Caco-2 (cell line): ENCODE data around the gene POLR2E. TPM values are rescaled to one million over a fixed set of nuclear protein-coding genes. Genes with fewer than 3 reads are reported as not detected.

Experiments used
- BruUV-seq: library from RNA; stranded (reverse); fragments of 400-500 nt; replicated peaks from 2 replicates; lab custom pipeline; 2021; lab: Mats Ljungman, UMichigan
- CTCF ChIA-PET: fragments of 300-600 bp; sonication (Branson Sonifier 250); formaldehyde crosslinking; loops from one replicate; lab custom pipeline; 2022; ENCODE audit warnings: antibody characterized with exemption; lab: Charles Lee
- POLR2A ChIA-PET: fragments of 300-600 bp; sonication (Branson Sonifier 250); formaldehyde crosslinking; loops from one replicate; lab custom pipeline; 2022; ENCODE audit warnings: antibody characterized with exemption; lab: Charles Lee
- DNase-seq, 2 experiments: peaks; one replicate each; pipeline versions ENCODE4 v3.0.0 to v3.0.0-alpha.2; 2020 to 2022
- H3K27me3 ChIP-seq: replicated peaks from 2 replicates; pipeline ENCODE4 v1.6.0; 2011; ENCODE audit warnings: low read length; ENCODE audit not compliant: control insufficient read depth, insufficient read depth
- H3K36me3 ChIP-seq: 2 replicates; pipeline ENCODE4 v1.5.1; 2011; ENCODE audit warnings: low read length; ENCODE audit not compliant: control insufficient read depth, insufficient read depth
- H3K4me1 ChIP-seq: fragments of 250-450 bp; sonication (Bioruptor Pico); 2 replicates; pipeline ENCODE4 v1.5.1; 2020; ENCODE audit warnings: mild to moderate bottlenecking
- H3K4me3 ChIP-seq: 2 replicates; pipeline ENCODE4 v1.5.1; 2011; ENCODE audit warnings: low read depth, mild to moderate bottlenecking, control low read depth, low read length
- H3K9me3 ChIP-seq: fragments of 250-450 bp; sonication (Bioruptor Pico); 2 replicates; pipeline ENCODE4 v1.5.1; 2020; ENCODE audit warnings: mild to moderate bottlenecking, moderate library complexity
- H3K27ac Mint-ChIP-seq: one replicate; pipeline ENCODE4 v1.8.0; 2022; ENCODE audit warnings: mixed read lengths; ENCODE audit not compliant: unreplicated experiment
- H3K27me3 Mint-ChIP-seq: one replicate; pipeline ENCODE4 v1.8.0; 2022; ENCODE audit warnings: mixed read lengths; ENCODE audit not compliant: insufficient read depth, unreplicated experiment
- H3K36me3 Mint-ChIP-seq: one replicate; pipeline ENCODE4 v1.8.0; 2022; ENCODE audit warnings: mild to moderate bottlenecking, mixed read lengths; ENCODE audit not compliant: insufficient read depth, unreplicated experiment
- H3K4me1 Mint-ChIP-seq: one replicate; pipeline ENCODE4 v1.8.0; 2022; ENCODE audit warnings: low read depth, mixed read lengths; ENCODE audit not compliant: unreplicated experiment
- H3K4me3 Mint-ChIP-seq: one replicate; pipeline ENCODE4 v1.8.0; 2022; ENCODE audit warnings: mild to moderate bottlenecking, moderate library complexity, mixed read lengths; ENCODE audit not compliant: unreplicated experiment
- H3K9me3 Mint-ChIP-seq: one replicate; pipeline ENCODE4 v1.8.0; 2022; ENCODE audit warnings: mixed read lengths; ENCODE audit not compliant: unreplicated experiment
- CTCF ChIP-seq, 2 experiments: fragments of 200-600 bp in 1 of 2; IDR thresholded peaks; 1 replicate in 1 of 2; 2 replicates in 1 of 2; pipeline versions ENCODE4 v1.5.1 to v1.8.0; 2011 to 2022; ENCODE audit warnings: antibody characterized with exemption in 1 of 2, control low read depth in 1 of 2, inconsistent platforms in 1 of 2, low read depth in 1 of 2, low read length in 1 of 2, mild to moderate bottlenecking in 1 of 2, moderate library complexity in 1 of 2; ENCODE audit not compliant: insufficient read depth in 1 of 2, severe bottlenecking in 1 of 2, unreplicated experiment in 1 of 2
- intact Hi-C: fragments of 100-400 bp; cut with micrococcal nuclease; formaldehyde crosslinking; loops from one replicate; pipeline ENCODE4 v1.10.0; 2022; ENCODE audit not compliant: unreplicated experiment
- total RNA-seq: library from RNA; stranded (reverse); gene quantifications from 2 replicates; pipeline ENCODE4 v1.2.3, GENCODE V29; 2022

The POLR2E gene
- total RNA-seq, 1 experiment from 2014 or later: 264 TPM

DNA sequence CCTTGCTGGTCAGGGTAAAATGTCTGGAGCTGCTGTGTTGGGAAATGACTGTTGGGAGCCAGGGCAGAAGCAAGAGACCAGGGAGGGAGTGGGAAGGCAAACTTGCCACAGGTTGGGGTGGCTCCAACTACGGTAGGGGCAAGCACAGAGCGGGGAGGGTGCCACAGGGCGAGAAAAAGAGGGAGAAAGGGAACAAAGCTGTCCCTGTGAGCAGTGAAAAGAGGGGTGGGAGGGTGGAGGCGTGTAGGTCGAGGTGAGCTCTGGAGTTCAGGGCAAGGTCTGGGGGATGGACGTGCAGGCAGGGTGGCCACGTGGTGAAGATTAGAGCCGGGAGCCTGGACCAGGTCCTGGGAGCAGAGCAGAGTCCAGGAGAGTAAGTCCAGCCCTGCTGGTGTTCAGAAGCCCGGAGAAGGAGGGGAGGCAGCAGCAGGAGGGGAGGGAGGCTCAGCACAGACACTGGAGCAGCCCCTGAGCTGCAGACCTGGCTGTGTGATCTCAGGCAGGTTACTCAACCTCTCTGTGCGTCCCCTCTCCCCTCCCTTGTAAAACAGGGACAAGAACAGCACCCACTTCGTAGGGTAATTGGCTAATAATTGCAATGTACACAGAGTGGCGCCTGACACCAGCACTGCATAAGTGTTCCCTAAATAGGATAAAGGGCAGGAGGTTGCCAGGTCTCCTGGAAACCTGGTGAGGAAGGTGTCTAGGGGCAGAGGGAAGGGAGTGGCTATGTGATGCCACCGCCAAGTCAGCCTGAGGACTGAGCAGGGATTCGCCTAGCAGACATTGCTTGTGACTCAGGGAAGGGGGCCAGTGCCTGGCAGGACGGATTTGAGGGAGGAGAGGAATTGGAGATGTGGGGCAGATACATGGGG is 3.2 kb upstream of the POLR2E start:
- peaks cover 17% of the 10 kb centered on the region for H3K4me1 Mint-ChIP-seq
- peak overlapping the region; percentile 59 for H3K4me3 Mint-ChIP-seq
- no TSS peak for BruUV-seq
- DNase-seq: peak; percentile 57 to 83
- peaks cover 33% of the 10 kb centered on the region for H3K36me3 Mint-ChIP-seq
- Histone ChIP-seq H3K9me3 (no peaks in the 10 kb centered on the region), H3K27me3 (no peaks in the 10 kb centered on the region), H3K4me3 (no peak overlapping the region), H3K36me3 (no peaks in the 10 kb centered on the region), H3K4me1 (peaks cover 49% of the 10 kb centered on the region)
- intact Hi-C loops: no loop called here
- no peaks in the 10 kb centered on the region for H3K9me3 Mint-ChIP-seq
- ChIA-PET POLR2A (interaction anchor here (0.8 to 1.5 kb wide), 5 partner anchors 32 to 170 kb away, joined by 3 to 11 read pairs (median 5); partner anchors contain the start of gene CNN2), CTCF (interaction anchor here (0.6 kb wide), 2 partner anchors 15 to 124 kb away, joined by 3 read pairs; no protein-coding TSS in a partner anchor)
- no peak for TF ChIP-seq CTCF (IDR thresholded peaks at IDR 0.05; ENCODE audit: insufficient read depth in 1 of 2, low read depth in 1 of 2, low read length in 1 of 2, severe bottlenecking in 1 of 2, unreplicated experiment in 1 of 2)
- H3K27ac Mint-ChIP-seq: peak overlapping the region; percentile 92
- no peaks in the 10 kb centered on the region for H3K27me3 Mint-ChIP-seq

- no peaks in the 10 kb centered on the region for H3K27me3 ChIP-seq
- Mint-ChIP-seq H3K27ac (peak overlapping the region; percentile 92), H3K4me1 (peaks cover 17% of the 10 kb centered on the region), H3K9me3 (no peaks in the 10 kb centered on the region), H3K27me3 (no peaks in the 10 kb centered on the region), H3K4me3 (peak overlapping the region; percentile 59), H3K36me3 (peaks cover 36% of the 10 kb centered on the region)
- intact Hi-C loops: no loop called here
- TF ChIP-seq CTCF (IDR thresholded peaks at IDR 0.05; ENCODE audit: insufficient read depth in 1 of 2, low read depth in 1 of 2, low read length in 1 of 2, severe bottlenecking in 1 of 2, unreplicated experiment in 1 of 2): no peak
- peaks cover 43% of the 10 kb centered on the region for H3K4me1 ChIP-seq
- no peak overlapping the region for H3K4me3 ChIP-seq
- POLR2A ChIA-PET: interaction anchor here (1.1 to 1.5 kb wide), 4 partner anchors 32 to 171 kb away, joined by 3 to 6 read pairs (median 4); partner anchors contain the start of gene CNN2
- H3K36me3 ChIP-seq: no peaks in the 10 kb centered on the region
- CTCF ChIA-PET: interaction anchor here (0.6 kb wide), 2 partner anchors 16 to 159 kb away, joined by 3 read pairs; no protein-coding TSS in a partner anchor
- no TSS peak for BruUV-seq
- peak; percentile 69 to 75 for DNase-seq
- no peaks in the 10 kb centered on the region for H3K9me3 ChIP-seq
These were observed 2.6 kb upstream of the POLR2E start for GRCh38 chr19:1097810-1098176.

DNA sequence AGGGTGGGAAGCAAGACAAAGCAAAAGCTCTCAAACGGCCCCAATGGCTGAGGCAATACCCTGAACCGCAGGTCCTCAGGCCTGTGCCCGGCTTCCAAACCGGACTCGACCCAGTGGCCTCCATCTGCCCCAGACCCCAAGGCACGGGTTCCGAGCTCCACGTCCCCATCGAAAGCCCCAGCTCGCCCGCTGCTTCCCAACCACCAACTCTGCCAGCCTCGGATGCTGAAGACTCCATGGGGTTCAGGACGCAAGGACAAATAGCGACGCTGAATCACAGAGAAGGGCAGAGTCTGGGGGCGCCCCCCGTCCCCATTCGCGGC is 559 bp downstream of the POLR2E start:
- Histone ChIP-seq H3K9me3 (no peaks in the 10 kb centered on the region), H3K36me3 (no peaks in the 10 kb centered on the region), H3K4me1 (peaks cover 27% of the 10 kb centered on the region), H3K4me3 (peak overlapping the region; percentile 99), H3K27me3 (no peaks in the 10 kb centered on the region)
- H3K36me3 Mint-ChIP-seq: peaks cover 39% of the 10 kb centered on the region
- H3K4me3 Mint-ChIP-seq: peak overlapping the region; percentile 91
- CTCF ChIA-PET: interaction anchor here (0.7 kb wide), 1 partner anchor 150 kb away, joined by 3 read pairs; no protein-coding TSS in a partner anchor
- TF ChIP-seq CTCF (IDR thresholded peaks at IDR 0.05; ENCODE audit: insufficient read depth in 1 of 2, low read depth in 1 of 2, low read length in 1 of 2, severe bottlenecking in 1 of 2, unreplicated experiment in 1 of 2): no peak
- H3K27me3 Mint-ChIP-seq: no peaks in the 10 kb centered on the region
- H3K9me3 Mint-ChIP-seq: no peaks in the 10 kb centered on the region
- H3K27ac Mint-ChIP-seq: peak overlapping the region; percentile 85
- H3K4me1 Mint-ChIP-seq: peaks cover 17% of the 10 kb centered on the region
- POLR2A ChIA-PET: no interaction called here
- intact Hi-C loops: no loop called here
- TSS peak; percentile 43 for BruUV-seq
- no peak for DNase-seq
